Coronary artery (tissue), 2 donors: ENCODE measurements around the gene TMEM131.

Source experiments
- DNase-seq: peaks from one replicate; pipeline ENCODE4 v3.0.0-alpha.2; 2017; ENCODE audit warnings: low spot score
- H3K27ac ChIP-seq, 2 donors: fragments of 200-600 bp; sonication (generic); one replicate each; pipeline ENCODE4 v1.5.1; 2016 to 2019
- H3K4me3 ChIP-seq: fragments of 200-600 bp; sonication (generic); 2 replicates; pipeline ENCODE4 v1.5.1; 2016; ENCODE audit warnings: mild to moderate bottlenecking, moderate library complexity
- CTCF ChIP-seq: fragments of 200-600 bp; sonication (generic); IDR thresholded peaks from one replicate; pipeline ENCODE4 v1.5.1; 2019; ENCODE audit warnings: antibody characterized with exemption

Gene TMEM131

GRCh38 chr2:97953853-97954252 is 41.9 kb downstream of the TMEM131 start:
- DNase-seq, result no peak
- Histone ChIP-seq H3K27ac (no peak overlapping the region), H3K4me3 (no peak overlapping the region)
- no peak for TF ChIP-seq CTCF

GRCh38 chr2:97952357-97952756 is 43.4 kb downstream of the TMEM131 start:
- no peak for TF ChIP-seq CTCF

GRCh38 chr2:97951155-97951680 is 44.5 kb downstream of the TMEM131 start:
- no peak overlapping the region for H3K27ac ChIP-seq
- no peak for DNase-seq
- H3K4me3 ChIP-seq, result no peak overlapping the region
- TF ChIP-seq CTCF, result no peak

More at GRCh38 chr2:97952357-97952756, 43.4 kb downstream of the TMEM131 start:
- Histone ChIP-seq H3K4me3 (no peak overlapping the region), H3K27ac (no peak overlapping the region)
- no peak for DNase-seq

- no peak overlapping the region for H3K4me3 ChIP-seq
- no peak for DNase-seq
- no peak overlapping the region for H3K27ac ChIP-seq
- TF ChIP-seq CTCF, result no peak
Measured at GRCh38 chr2:97950329-97951154, 45.2 kb downstream of the TMEM131 start.

GRCh38 chr2:97948926-97949325 is 46.8 kb downstream of the TMEM131 start:
- Histone ChIP-seq H3K27ac (no peak overlapping the region), H3K4me3 (no peak overlapping the region)
- DNase-seq, result no peak
- TF ChIP-seq CTCF, result no peak

- DNase-seq, result no peak
- H3K27ac ChIP-seq, result no peak overlapping the region
- no peak for TF ChIP-seq CTCF
- H3K4me3 ChIP-seq, result no peak overlapping the region
Measured at GRCh38 chr2:97945791-97946190, 50.0 kb downstream of the TMEM131 start.

GRCh38 chr2:97936881-97937280 is 58.9 kb downstream of the TMEM131 start:
- no peak for TF ChIP-seq CTCF
- DNase-seq, result no peak
- no peak overlapping the region for H3K4me3 ChIP-seq
- H3K27ac ChIP-seq, result no peak overlapping the region
